GM12891 (cell line): ENCODE measurements around the gene CTTNBP2NL.

Experiments used
- DNase-seq: peaks from one replicate; pipeline ENCODE4 v3.0.0; 2011; ENCODE audit warnings: low spot score; ENCODE audit not compliant: insufficient read length
- FAIRE-seq: peaks from 2 replicates; lab custom pipeline; 2011; peaks lifted over from hg19 to GRCh38; lab: Jason Lieb, UNC
- PAX5 ChIP-seq: IDR thresholded peaks from 2 replicates; pipeline ENCODE4 v1.6.1; 2011; ENCODE audit warnings: low read length, moderate library complexity, mild to moderate bottlenecking; ENCODE audit not compliant: insufficient read depth, severe bottlenecking
- POLR2A ChIP-seq: IDR thresholded peaks from 2 replicates; pipeline ENCODE4 v1.6.1; 2011; ENCODE audit warnings: low read depth, low read length, control low read depth
- POLR2AphosphoS5 ChIP-seq: IDR thresholded peaks from 2 replicates; pipeline ENCODE4 v1.6.1; 2011; ENCODE audit warnings: low read depth, low read length, control low read depth
- POU2F2 ChIP-seq: IDR thresholded peaks from 2 replicates; pipeline ENCODE4 v1.6.1; 2011; ENCODE audit warnings: low read depth, mild to moderate bottlenecking, control low read depth, low read length, moderate library complexity
- SPI1 ChIP-seq: IDR thresholded peaks from 2 replicates; pipeline ENCODE4 v1.6.1; 2011; ENCODE audit warnings: low read depth, low read length, control low read depth
- TAF1 ChIP-seq: IDR thresholded peaks from 2 replicates; pipeline ENCODE4 v1.6.1; 2011; ENCODE audit warnings: low read depth, low read length, control low read depth

Gene CTTNBP2NL

GRCh38 chr1:112369392-112370285 lies 26.4 kb upstream of the CTTNBP2NL start:
- DNase-seq (peak; percentile 49), FAIRE-seq (peak; percentile 97)
- no peak for TF ChIP-seq PAX5
- TF ChIP-seq POLR2A, result no peak
- no peak for TF ChIP-seq TAF1
- TF ChIP-seq POLR2AphosphoS5, result no peak
- TF ChIP-seq POU2F2, result no peak
- no peak for TF ChIP-seq SPI1

GRCh38 chr1:112370996-112371395 lies 25.0 kb upstream of the CTTNBP2NL start:
- no peak for FAIRE-seq
- TF ChIP-seq POU2F2 (no peak), POLR2A (no peak), TAF1 (no peak), POLR2AphosphoS5 (no peak), PAX5 (no peak)
- no peak for DNase-seq

- DNase-seq (no peak), FAIRE-seq (no peak)
- TF ChIP-seq SPI1 (no peak), TAF1 (no peak), POLR2AphosphoS5 (no peak), POLR2A (no peak), PAX5 (no peak), POU2F2 (no peak)
Observed at GRCh38 chr1:112371775-112372174, 24.2 kb upstream of the CTTNBP2NL start.

GRCh38 chr1:112373806-112374205 lies 22.2 kb upstream of the CTTNBP2NL start:
- FAIRE-seq (no peak), DNase-seq (no peak)
- TF ChIP-seq PAX5, result no peak
- no peak for TF ChIP-seq POLR2A
- TF ChIP-seq TAF1, result no peak
- no peak for TF ChIP-seq POU2F2
- no peak for TF ChIP-seq SPI1
- TF ChIP-seq POLR2AphosphoS5, result no peak

GRCh38 chr1:112375701-112376100 lies 20.3 kb upstream of the CTTNBP2NL start:
- TF ChIP-seq POLR2A (no peak), POU2F2 (no peak), POLR2AphosphoS5 (no peak), TAF1 (no peak), PAX5 (no peak)
- DNase-seq (no peak), FAIRE-seq (no peak)

- TF ChIP-seq TAF1 (no peak), POU2F2 (no peak), POLR2AphosphoS5 (no peak), PAX5 (no peak), SPI1 (no peak), POLR2A (no peak)
- FAIRE-seq, result no peak
Observed at GRCh38 chr1:112380356-112380755, 15.7 kb upstream of the CTTNBP2NL start.

GRCh38 chr1:112381324-112382076 lies 14.5 kb upstream of the CTTNBP2NL start:
- TF ChIP-seq PAX5, result no peak
- TF ChIP-seq POU2F2, result no peak
- no peak for TF ChIP-seq SPI1
- TF ChIP-seq POLR2AphosphoS5, result no peak
- no peak for TF ChIP-seq POLR2A
- TF ChIP-seq TAF1, result no peak
- DNase-seq, result no peak
- FAIRE-seq, result no peak

More at GRCh38 chr1:112380356-112380755, 15.7 kb upstream of the CTTNBP2NL start:
- no peak for DNase-seq

GRCh38 chr1:112383759-112384370 lies 12.1 kb upstream of the CTTNBP2NL start:
- no peak for TF ChIP-seq TAF1
- FAIRE-seq (no peak), DNase-seq (no peak)

- FAIRE-seq (no peak), DNase-seq (no peak)
- TF ChIP-seq TAF1 (no peak), POLR2A (no peak), PAX5 (no peak), POU2F2 (no peak), SPI1 (no peak), POLR2AphosphoS5 (no peak)
Observed at GRCh38 chr1:112386024-112386723, 9.8 kb upstream of the CTTNBP2NL start.
